Naive thymus-derived CD8-positive, alpha-beta T cell (primary cell): ENCODE data around the gene NDUFB2. TPM values are rescaled to one million over a fixed set of nuclear protein-coding genes. Genes with fewer than 3 reads are reported as not detected.
"Not testable (repeated sequence)": the region's sequence is repeated elsewhere in the genome, so short reads cannot be mapped to it uniquely, and the experiment has no call there.

Experiments
- ATAC-seq, 2 donors: fragments of 150-1000 bp; cut with Tn5 transposase in 1 of 2; sonication (Bioruptor Pico), chemical (Tn5 transposase) in 1 of 2; 1 replicate in 1 of 2; 2 replicates in 1 of 2; pipeline ENCODE4 v1.10.0; 2021; ENCODE audit warnings: mild to moderate bottlenecking in 2 of 2, moderate library complexity in 2 of 2
- POLR2A ChIA-PET: fragments of 350-600 bp; sonication (Branson Sonifier 250); formaldehyde crosslinking; loops from one replicate; lab custom pipeline; 2021; ENCODE audit warnings: antibody characterized with exemption; lab: Charles Lee
- DNase-seq, 10 donors: peaks; one replicate each; pipeline versions ENCODE4 v3.0.0 to v3.0.0-alpha.2; 2020 to 2022
- H3K27ac Mint-ChIP-seq, 10 donors: one replicate each; pipeline ENCODE4 v1.8.0; 2020 to 2022; ENCODE audit warnings: mild to moderate bottlenecking in 10 of 10, mixed read lengths in 10 of 10, moderate library complexity in 4 of 10, inconsistent platforms in 1 of 10
- H3K27me3 Mint-ChIP-seq, 5 donors: one replicate each; pipeline ENCODE4 v1.8.0; 2021 to 2022; ENCODE audit warnings: mixed read lengths in 5 of 5
- H3K36me3 Mint-ChIP-seq, 3 donors: one replicate each; pipeline ENCODE4 v1.8.0; 2020 to 2022; ENCODE audit warnings: mixed read lengths in 3 of 3, mild to moderate bottlenecking in 2 of 3, inconsistent platforms in 1 of 3
- H3K4me1 Mint-ChIP-seq, 4 donors: one replicate each; pipeline ENCODE4 v1.8.0; 2021 to 2022; ENCODE audit warnings: mixed read lengths in 4 of 4
- H3K4me3 Mint-ChIP-seq, 10 donors: one replicate each; pipeline ENCODE4 v1.8.0; 2020 to 2022; ENCODE audit warnings: mild to moderate bottlenecking in 10 of 10, mixed read lengths in 10 of 10, moderate library complexity in 6 of 10, inconsistent platforms in 1 of 10
- H3K9me3 Mint-ChIP-seq, 9 donors: one replicate each; pipeline ENCODE4 v1.8.0; 2020 to 2022; ENCODE audit warnings: mixed read lengths in 9 of 9, mild to moderate bottlenecking in 3 of 9, inconsistent platforms in 1 of 9, moderate library complexity in 1 of 9
- polyA plus RNA-seq, 3 donors: library from polyadenylated mRNA; unstranded; fragments of 300-500 nt; fragmentation: Illumina TruSeq; gene quantifications; one replicate each; pipeline ENCODE4 v1.2.3, GENCODE V29; 2021
- total RNA-seq, 8 experiments: library from RNA in 2 of 8; stranded (reverse) in 2 of 8; gene quantifications; one replicate each; pipeline ENCODE4 v1.2.3 and lab custom pipeline; 2021 to 2026

Gene NDUFB2
- total and polyA plus RNA-seq, 5 experiments from 2014 or later: 98.5 to 524 (median 434) TPM

- peak overlapping the region; percentile 31 to 96 (median 79) for H3K27ac Mint-ChIP-seq
- no peaks in the 10 kb centered on the region for H3K9me3 Mint-ChIP-seq
- no peak overlapping the region for H3K4me3 Mint-ChIP-seq
- ATAC-seq (no peak), DNase-seq (no peak)
- POLR2A ChIA-PET: interaction anchor here (1.0 kb wide), 1 partner anchor 29 kb away, joined by 3 read pairs; no protein-coding TSS in a partner anchor
- no peaks in the 10 kb centered on the region for H3K27me3 Mint-ChIP-seq
- H3K4me1 Mint-ChIP-seq: peaks cover 4 to 38% (median 25%) of the 10 kb centered on the region in 4 donors
- H3K36me3 Mint-ChIP-seq: peaks cover 0 to 11% (median 0%) of the 10 kb centered on the region in 3 donors
Measured at GRCh38 chr7:140724706-140725105, 28.2 kb downstream of the NDUFB2 start.

GRCh38 chr7:140726281-140726680 is 29.8 kb downstream of the NDUFB2 start:
- Mint-ChIP-seq H3K4me1 (peaks cover 4 to 30% (median 22%) of the 10 kb centered on the region in 4 donors), H3K9me3 (no peaks in the 10 kb centered on the region), H3K4me3 (no peak overlapping the region), H3K27ac (peak overlapping the region; percentile 11 to 80 (median 43)), H3K27me3 (no peaks in the 10 kb centered on the region), H3K36me3 (peaks cover 0 to 21% (median 0%) of the 10 kb centered on the region in 3 donors)
- ATAC-seq: no peak
- DNase-seq: peak in 2 of 10 donors; percentile 2 to 25
- POLR2A ChIA-PET: interaction anchor here (0.6 kb wide), 1 partner anchor 220 kb away, joined by 3 read pairs; no protein-coding TSS in a partner anchor

- DNase-seq: no peak
- no peak for ATAC-seq
- H3K27me3 Mint-ChIP-seq: no peaks in the 10 kb centered on the region
- H3K36me3 Mint-ChIP-seq: peaks cover 0 to 44% (median 13%) of the 10 kb centered on the region in 3 donors
- H3K4me1 Mint-ChIP-seq: no peaks in the 10 kb centered on the region
- peak overlapping the region in 2 of 10 donors; percentile 25 to 42 for H3K27ac Mint-ChIP-seq
- no peak overlapping the region for H3K4me3 Mint-ChIP-seq
- POLR2A ChIA-PET: no interaction called here
- no peaks in the 10 kb centered on the region for H3K9me3 Mint-ChIP-seq
Measured at GRCh38 chr7:140732416-140732815, 35.9 kb downstream of the NDUFB2 start.

DNA sequence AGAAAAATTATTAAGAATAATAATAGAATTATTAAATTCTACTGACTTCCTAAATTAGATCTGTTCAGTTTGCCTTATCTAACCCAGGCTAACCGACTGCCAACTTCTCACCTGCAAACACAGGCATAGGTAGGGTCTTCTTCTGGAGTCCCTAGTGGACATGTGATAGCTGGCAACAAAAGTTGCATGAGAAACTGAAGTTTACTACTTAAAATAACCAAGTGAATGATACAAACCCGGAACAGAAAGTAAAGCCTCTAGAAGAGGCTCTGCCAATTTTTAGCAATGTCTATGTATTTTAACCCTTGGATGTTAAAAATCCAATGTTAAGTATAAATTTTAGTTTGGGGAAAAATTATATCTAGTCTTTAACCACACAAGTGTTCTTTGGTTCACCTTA is 37.6 kb downstream of the NDUFB2 start:
- POLR2A ChIA-PET: no interaction called here
- Mint-ChIP-seq H3K27me3 (no peaks in the 10 kb centered on the region), H3K4me1 (no peaks in the 10 kb centered on the region), H3K27ac (peak overlapping the region in 1 of 10 donors; percentile 9), H3K4me3 (no peak overlapping the region), H3K9me3 (no peaks in the 10 kb centered on the region), H3K36me3 (peaks cover 0 to 50% (median 17%) of the 10 kb centered on the region in 3 donors)
- DNase-seq (no peak), ATAC-seq (no peak)

DNA sequence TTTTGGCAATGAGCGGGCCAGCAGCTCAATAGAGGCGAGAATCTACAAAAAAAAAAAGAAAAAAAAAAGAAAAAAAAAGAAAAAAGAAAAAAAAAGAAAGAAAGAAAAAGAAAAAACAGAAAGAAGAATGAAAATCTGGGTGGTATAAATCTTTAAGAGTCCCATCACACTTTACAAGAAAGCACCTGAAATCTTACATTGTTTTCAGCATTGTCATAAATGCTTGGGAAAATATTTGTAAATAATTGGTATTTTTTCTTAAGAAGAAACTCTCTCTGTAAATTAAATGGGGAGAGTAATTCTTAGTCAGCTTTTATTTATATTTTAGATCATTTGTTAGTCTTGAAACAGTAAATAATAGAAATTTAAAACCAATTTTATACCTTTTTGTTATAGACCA is 38.2 kb downstream of the NDUFB2 start:
- no peak for DNase-seq
- no peak for ATAC-seq
- H3K4me1 Mint-ChIP-seq: no peaks in the 10 kb centered on the region
- H3K27me3 Mint-ChIP-seq: no peaks in the 10 kb centered on the region
- no peak overlapping the region for H3K4me3 Mint-ChIP-seq
- H3K27ac Mint-ChIP-seq: no peak overlapping the region
- H3K36me3 Mint-ChIP-seq: peaks cover 0 to 49% (median 20%) of the 10 kb centered on the region in 3 donors
- POLR2A ChIA-PET: no interaction called here
- no peaks in the 10 kb centered on the region for H3K9me3 Mint-ChIP-seq

DNA sequence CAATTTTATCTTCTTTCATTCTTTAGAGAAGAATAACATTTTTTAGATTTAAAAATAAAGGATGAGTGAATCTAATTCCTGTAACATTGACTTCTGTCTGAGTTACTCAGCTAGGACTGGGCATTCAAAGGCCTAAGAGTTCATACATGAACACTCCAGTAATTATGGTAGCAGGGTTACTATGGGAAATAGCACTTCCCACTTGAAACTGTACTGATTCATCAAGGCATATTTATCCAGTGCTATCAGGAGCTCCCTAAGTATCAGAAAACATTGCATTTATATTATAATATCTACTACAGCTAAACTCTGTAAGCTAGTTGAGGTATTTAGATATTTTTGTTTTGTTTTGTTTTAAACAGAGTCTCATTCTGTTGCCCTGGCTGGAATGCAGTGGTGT is 41.8 kb downstream of the NDUFB2 start:
- no peaks in the 10 kb centered on the region for H3K27me3 Mint-ChIP-seq
- ATAC-seq (no peak), DNase-seq (no peak)
- peaks cover 0 to 39% (median 23%) of the 10 kb centered on the region in 3 donors for H3K36me3 Mint-ChIP-seq
- POLR2A ChIA-PET: no interaction called here
- H3K4me1 Mint-ChIP-seq: no peaks in the 10 kb centered on the region
- no peak overlapping the region for H3K4me3 Mint-ChIP-seq
- H3K27ac Mint-ChIP-seq: peak overlapping the region in 1 of 10 donors; percentile 74
- no peaks in the 10 kb centered on the region for H3K9me3 Mint-ChIP-seq

DNA sequence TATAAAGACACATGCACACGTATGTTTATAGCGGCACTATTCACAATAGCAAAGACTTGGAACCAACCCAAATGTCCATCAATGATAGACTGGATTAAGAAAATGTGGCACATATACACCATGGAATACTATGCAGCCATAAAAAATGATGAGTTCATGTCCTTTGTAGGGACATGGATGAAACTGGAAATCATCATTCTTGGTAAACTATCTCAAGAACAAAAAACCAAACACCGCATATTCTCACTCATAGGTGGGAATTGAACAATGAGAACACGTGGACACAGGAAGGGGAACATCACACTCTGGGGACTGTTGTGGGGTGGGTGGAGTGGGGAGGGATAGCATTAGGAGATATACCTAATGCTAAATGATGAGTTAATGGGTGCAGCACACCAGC is 46.7 kb downstream of the NDUFB2 start:
- DNase-seq, H3K27me3 Mint-ChIP-seq, ATAC-seq, H3K4me3 Mint-ChIP-seq, H3K9me3 Mint-ChIP-seq, POLR2A ChIA-PET, H3K27ac Mint-ChIP-seq, H3K4me1 Mint-ChIP-seq: not testable (repeated sequence)
- peaks cover 4 to 40% (median 29%) of the 10 kb centered on the region in 3 donors for H3K36me3 Mint-ChIP-seq

- H3K36me3 Mint-ChIP-seq: peaks cover 4 to 41% (median 31%) of the 10 kb centered on the region in 3 donors
- POLR2A ChIA-PET: no interaction called here
- H3K4me3 Mint-ChIP-seq: no peak overlapping the region
- H3K4me1 Mint-ChIP-seq: peaks cover 0 to 6% (median 2%) of the 10 kb centered on the region in 4 donors
- peaks cover 0 to 2% (median 0%) of the 10 kb centered on the region in 9 donors for H3K9me3 Mint-ChIP-seq
- no peak for DNase-seq
- no peaks in the 10 kb centered on the region for H3K27me3 Mint-ChIP-seq
- H3K27ac Mint-ChIP-seq: no peak overlapping the region
- no peak for ATAC-seq
Measured at GRCh38 chr7:140744005-140744404, 47.5 kb downstream of the NDUFB2 start.

GRCh38 chr7:140745266-140746058 is 49.0 kb downstream of the NDUFB2 start:
- no peak for ATAC-seq
- POLR2A ChIA-PET: no interaction called here
- H3K9me3 Mint-ChIP-seq: peaks cover 0 to 2% (median 0%) of the 10 kb centered on the region in 9 donors

DNA sequence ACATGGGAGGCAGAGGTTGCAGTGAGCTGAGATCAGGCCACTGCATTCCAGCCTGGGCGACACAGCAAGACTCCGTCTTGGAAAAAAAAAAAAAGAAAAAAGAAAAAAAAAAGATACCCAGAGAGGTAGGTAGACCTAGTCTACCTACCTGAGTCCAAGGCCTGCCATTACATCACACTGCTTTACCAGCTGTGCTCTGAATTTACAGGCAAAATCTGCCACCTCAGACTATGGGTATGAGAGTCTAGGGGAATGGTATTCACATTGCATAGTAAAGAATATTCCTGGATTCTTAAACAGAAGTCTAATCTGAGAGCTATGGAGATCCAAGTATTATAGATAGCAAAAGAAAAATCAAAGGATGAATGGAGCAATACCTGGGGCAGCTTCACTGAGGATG is 50.2 kb downstream of the NDUFB2 start:
- DNase-seq (no peak), ATAC-seq (no peak)
- Mint-ChIP-seq H3K36me3 (peaks cover 4 to 46% (median 24%) of the 10 kb centered on the region in 3 donors), H3K27me3 (no peaks in the 10 kb centered on the region), H3K27ac (peak overlapping the region in 2 of 10 donors; percentile 28 to 70), H3K9me3 (peaks cover 0 to 2% (median 0%) of the 10 kb centered on the region in 9 donors), H3K4me3 (no peak overlapping the region), H3K4me1 (peaks cover 0 to 6% (median 2%) of the 10 kb centered on the region in 4 donors)
- POLR2A ChIA-PET: no interaction called here

More at GRCh38 chr7:140745266-140746058, 49.0 kb downstream of the NDUFB2 start:
- DNase-seq: no peak
- no peaks in the 10 kb centered on the region for H3K27me3 Mint-ChIP-seq
- H3K4me1 Mint-ChIP-seq: peaks cover 0 to 6% (median 2%) of the 10 kb centered on the region in 4 donors
- peak overlapping the region in 3 of 10 donors; percentile 29 to 72 (median 43) for H3K27ac Mint-ChIP-seq
- peaks cover 4 to 42% (median 24%) of the 10 kb centered on the region in 3 donors for H3K36me3 Mint-ChIP-seq
- H3K4me3 Mint-ChIP-seq: no peak overlapping the region

DNA sequence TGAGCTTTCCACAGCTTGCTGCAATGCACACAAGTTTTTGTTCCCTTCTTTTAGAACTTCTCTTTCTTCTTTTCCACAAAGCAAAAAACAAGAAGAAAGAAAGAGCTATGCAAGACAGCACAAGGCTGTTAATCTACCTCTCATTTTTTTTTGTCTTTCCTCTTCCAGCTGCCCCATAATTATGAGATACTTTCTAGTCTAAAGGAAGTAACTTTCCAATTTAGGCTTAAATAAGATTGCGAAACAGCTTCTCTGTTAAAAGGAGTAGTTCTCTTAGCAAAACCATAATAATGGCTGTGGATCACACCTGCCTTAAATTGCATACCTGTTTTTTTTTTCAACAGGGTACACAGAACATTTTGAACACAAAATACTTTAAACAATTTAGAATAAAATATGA is 56.0 kb downstream of the NDUFB2 start:
- Mint-ChIP-seq H3K27me3 (no peaks in the 10 kb centered on the region), H3K27ac (peak overlapping the region in 2 of 10 donors; percentile 46 to 59), H3K9me3 (no peaks in the 10 kb centered on the region), H3K36me3 (peaks cover 0 to 67% (median 13%) of the 10 kb centered on the region in 3 donors), H3K4me3 (no peak overlapping the region), H3K4me1 (no peaks in the 10 kb centered on the region)
- ATAC-seq: no peak
- DNase-seq: no peak
- POLR2A ChIA-PET: no interaction called here

- no peaks in the 10 kb centered on the region for H3K9me3 Mint-ChIP-seq
- H3K36me3 Mint-ChIP-seq: peaks cover 0 to 65% (median 14%) of the 10 kb centered on the region in 3 donors
- peak overlapping the region in 1 of 10 donors; percentile 80 for H3K27ac Mint-ChIP-seq
- ATAC-seq: no peak
- no peak for DNase-seq
- no peak overlapping the region for H3K4me3 Mint-ChIP-seq
- POLR2A ChIA-PET: no interaction called here
- no peaks in the 10 kb centered on the region for H3K4me1 Mint-ChIP-seq
- no peaks in the 10 kb centered on the region for H3K27me3 Mint-ChIP-seq
Measured at GRCh38 chr7:140754506-140754905, 58.0 kb downstream of the NDUFB2 start.
